SU-DHL-6 (cell line): ENCODE results near the gene PM20D1.

Source experiments
- H2AFZ ChIP-seq: fragments of 200-600 bp; sonication (generic); 2 replicates; pipeline ENCODE4 v1.6.1; 2014; ENCODE audit warnings: low read depth, mild to moderate bottlenecking, moderate library complexity, mixed read lengths, antibody characterized with exemption, low read length; ENCODE audit not compliant: severe bottlenecking
- H3F3A ChIP-seq: fragments of 200-600 bp; shearing (Covaris generic); 2 replicates; pipeline ENCODE4 v1.6.0; 2016; ENCODE audit warnings: antibody characterized with exemption, mild to moderate bottlenecking; ENCODE audit not compliant: insufficient read depth
- H3K27ac ChIP-seq: fragments of 200-600 bp; sonication (generic); 2 replicates; pipeline ENCODE4 v1.5.1; 2016; ENCODE audit warnings: low read depth, mild to moderate bottlenecking, low read length, moderate library complexity, mixed read lengths
- H3K27me3 ChIP-seq: fragments of 200-600 bp; sonication (generic), shearing (Covaris generic); 2 replicates; pipeline ENCODE4 v1.6.0; 2014; ENCODE audit warnings: mild to moderate bottlenecking, low read length
- H3K36me3 ChIP-seq: fragments of 200-600 bp; sonication (generic); 2 replicates; pipeline ENCODE4 v1.6.1; 2014; ENCODE audit warnings: mild to moderate bottlenecking, low read length, mixed read lengths
- H3K4me2 ChIP-seq: fragments of 300-600, 200-600 bp; shearing (Covaris generic), sonication (generic); 2 replicates; pipeline ENCODE4 v1.6.0; 2014; ENCODE audit warnings: low read length, low read depth, mild to moderate bottlenecking; ENCODE audit not compliant: poor library complexity, severe bottlenecking
- H3K4me3 ChIP-seq: fragments of 200-600 bp; sonication (generic); 2 replicates; pipeline ENCODE4 v1.5.1; 2014; ENCODE audit warnings: antibody characterized with exemption, low read length, mild to moderate bottlenecking, mixed read lengths; ENCODE audit not compliant: insufficient read depth, poor library complexity, severe bottlenecking
- H3K79me2 ChIP-seq: fragments of 200-600 bp; sonication (generic); 2 replicates; pipeline ENCODE4 v1.6.1; 2014; ENCODE audit warnings: mild to moderate bottlenecking, low read length, moderate library complexity; ENCODE audit not compliant: insufficient read depth
- H3K9ac ChIP-seq: fragments of 200-600 bp; sonication (generic); 2 replicates; pipeline ENCODE4 v1.7.0; 2014; ENCODE audit warnings: mild to moderate bottlenecking, low read length
- H3K9me2 ChIP-seq: fragments of 200-600 bp; sonication (generic); replicated peaks from 2 replicates; pipeline ENCODE4 v1.6.1; 2014; ENCODE audit warnings: low read length; ENCODE audit not compliant: insufficient read depth
- H3K9me3 ChIP-seq: fragments of 200-600 bp; sonication (generic); 2 replicates; pipeline ENCODE4 v1.6.1; 2014; ENCODE audit warnings: low read length, mixed read lengths; ENCODE audit not compliant: insufficient read depth
- H4K20me1 ChIP-seq: fragments of 200-600 bp; sonication (generic); 2 replicates; pipeline ENCODE4 v1.6.1; 2014; ENCODE audit warnings: low read depth, mild to moderate bottlenecking, antibody characterized with exemption, low read length, moderate library complexity, mixed read lengths
- CTCF ChIP-seq: fragments of 200-600 bp; sonication (generic); IDR thresholded peaks from one replicate; pipeline ENCODE4 v1.5.1; 2017; ENCODE audit warnings: antibody characterized with exemption, mild to moderate bottlenecking, low read length, moderate library complexity; ENCODE audit not compliant: insufficient read depth, poor library complexity, severe bottlenecking
- EZH2phosphoT487 ChIP-seq: fragments of 200-600 bp; sonication (generic), shearing (Covaris generic); conservative IDR thresholded peaks from 2 replicates; pipeline ENCODE4 v1.6.1; 2018; ENCODE audit warnings: mild to moderate bottlenecking, antibody characterized with exemption, low read length, moderate library complexity, mixed read lengths

The PM20D1 gene

GRCh38 chr1:205810448-205811157 is 39.3 kb downstream of the PM20D1 start:
- Histone ChIP-seq H3K9me3 (no peaks in the 10 kb centered on the region), H3K79me2 (peaks cover 52% of the 10 kb centered on the region), H3K4me3 (no peak overlapping the region), H3K9ac (no peak overlapping the region), H3K27me3 (no peaks in the 10 kb centered on the region), H3K36me3 (no peaks in the 10 kb centered on the region), H3K9me2 (no peaks in the 10 kb centered on the region), H3F3A (no peaks in the 10 kb centered on the region), H3K27ac (no peak overlapping the region), H2AFZ (no peak overlapping the region), H3K4me2 (peak overlapping the region; percentile 92), H4K20me1 (no peaks in the 10 kb centered on the region)
- TF ChIP-seq CTCF (no peak), EZH2phosphoT487 (no peak)

GRCh38 chr1:205809942-205810345 is 40.0 kb downstream of the PM20D1 start:
- Histone ChIP-seq H3K27me3 (no peaks in the 10 kb centered on the region), H3K9me3 (no peaks in the 10 kb centered on the region), H3K9me2 (no peaks in the 10 kb centered on the region), H3F3A (no peaks in the 10 kb centered on the region), H2AFZ (no peak overlapping the region), H3K36me3 (no peaks in the 10 kb centered on the region), H4K20me1 (no peaks in the 10 kb centered on the region), H3K27ac (no peak overlapping the region), H3K9ac (no peak overlapping the region), H3K79me2 (peaks cover 56% of the 10 kb centered on the region), H3K4me3 (no peak overlapping the region), H3K4me2 (peak overlapping the region; percentile 36)
- TF ChIP-seq CTCF (no peak), EZH2phosphoT487 (no peak)

GRCh38 chr1:205809469-205809868 is 40.5 kb downstream of the PM20D1 start:
- H3K9ac ChIP-seq, result no peak overlapping the region
- no peak for TF ChIP-seq CTCF
- TF ChIP-seq EZH2phosphoT487, result no peak
- no peaks in the 10 kb centered on the region for H3K27me3 ChIP-seq
- H4K20me1 ChIP-seq, result no peaks in the 10 kb centered on the region
- H3K4me3 ChIP-seq, result no peak overlapping the region
- H3K4me2 ChIP-seq, result peak overlapping the region; percentile 36
- no peaks in the 10 kb centered on the region for H3K9me3 ChIP-seq
- no peaks in the 10 kb centered on the region for H3K9me2 ChIP-seq
- no peak overlapping the region for H2AFZ ChIP-seq
- H3K36me3 ChIP-seq, result no peaks in the 10 kb centered on the region
- peaks cover 59% of the 10 kb centered on the region for H3K79me2 ChIP-seq
- no peaks in the 10 kb centered on the region for H3F3A ChIP-seq
- H3K27ac ChIP-seq, result no peak overlapping the region
